ENCODE results near the gene TMEM33. TPM values are rescaled to one million over a fixed set of nuclear protein-coding genes. Genes with fewer than 3 reads are reported as not detected.

The TMEM33 gene
- total RNA-seq, 1 experiment from 2014 or later, result 82.4 TPM

GRCh38 chr4:41998019-41998418, 62.8 kb downstream of the TMEM33 start:
- Histone ChIP-seq H3K27me3 (ENCODE audit: insufficient read depth, low read length) (no peaks in the 10 kb centered on the region), H3K36me3 (ENCODE audit: control insufficient read depth in 1 of 2, insufficient read depth in 2 of 2, low read length in 2 of 2) (no peaks in the 10 kb centered on the region), H3K4me2 (ENCODE audit: low read length) (no peak overlapping the region), H3K9me2 (ENCODE audit: insufficient read depth) (no peaks in the 10 kb centered on the region), H3K9ac (ENCODE audit: low read length) (no peak overlapping the region), H4K20me1 (ENCODE audit: insufficient read depth) (peaks cover 3% of the 10 kb centered on the region; the same call in 1 of the 2 replicates), H3K79me2 (ENCODE audit: insufficient read depth, low read length) (peaks cover 20% of the 10 kb centered on the region; the same call in 1 of the 2 replicates), H3K4me3 (replicated peaks in 1 of 2; ENCODE audit: low read depth in 1 of 2, low read length in 2 of 2) (no peak overlapping the region), H3K4me1 (ENCODE audit: control insufficient read depth in 1 of 2, insufficient read depth in 2 of 2, low read length in 2 of 2) (no peaks in the 10 kb centered on the region), H3K9me3 (ENCODE audit: control insufficient read depth in 1 of 2, insufficient read depth in 1 of 2, low read depth in 1 of 2, low read length in 2 of 2) (no peaks in the 10 kb centered on the region), H3K27ac (ENCODE audit: low read depth, low read length) (no peak overlapping the region), H2AFZ (ENCODE audit: low read depth, low read length, poor library complexity, severe bottlenecking) (no peak overlapping the region)
- ChIA-PET RAD21 (ENCODE audit: low non-redundant PET in 1 of 2, low total read pairs in 2 of 2, uncharacterized antibody in 2 of 2, unreplicated experiment in 2 of 2) (no interaction called here), POLR2A (no interaction called here), CTCF (no interaction called here)
- DNase-seq (ENCODE audit: low read depth, low spot score), result no peak
- intact Hi-C loops (cut with micrococcal nuclease), result no loop called here
- no TSS peak for BruUV-seq (replicated peaks)
- TF ChIP-seq RAD21 (IDR thresholded peaks at IDR 0.05; ENCODE audit: low read depth) (no peak), TCF7L2 (IDR thresholded peaks at IDR 0.05; ENCODE audit: borderline replicate concordance, extremely low read depth, insufficient read depth, insufficient read length) (no peak), ZNF274 (IDR thresholded peaks at IDR 0.05; ENCODE audit: low read depth, low read length) (no peak), SIN3A (IDR thresholded peaks at IDR 0.05; ENCODE audit: low read depth) (no peak), YY1 (IDR thresholded peaks at IDR 0.05; ENCODE audit: extremely low read depth, insufficient replicate concordance, low read depth, low read length) (no peak), JUND (IDR thresholded peaks at IDR 0.05) (no peak), EZH2phosphoT487 (IDR thresholded peaks at IDR 0.05; ENCODE audit: borderline replicate concordance) (no peak)
- ATAC-seq, result no peak

DNA sequence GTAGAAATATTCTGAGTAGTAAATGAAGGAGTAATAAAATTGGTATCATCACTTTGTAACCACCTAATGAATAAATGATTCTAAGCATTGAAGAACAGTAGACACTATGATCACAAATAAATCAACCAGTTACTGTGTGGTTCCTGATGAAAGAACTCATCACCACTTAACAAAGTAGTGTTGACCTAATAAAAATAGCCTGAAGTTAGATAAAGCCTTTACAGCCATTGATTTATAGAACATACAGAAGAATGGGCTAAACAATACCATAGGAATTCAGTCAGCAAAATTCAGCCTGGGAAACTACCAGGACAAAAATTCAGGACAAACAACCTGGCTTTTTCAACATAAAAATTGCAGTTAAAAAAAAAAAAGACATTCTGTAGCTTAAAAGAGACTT, 64.1 kb downstream of the TMEM33 start:
- H3K27ac ChIP-seq (ENCODE audit: low read depth, low read length), result no peak overlapping the region
- no peak overlapping the region for H3K4me2 ChIP-seq (ENCODE audit: low read length)
- peaks cover 25% of the 10 kb centered on the region for H3K79me2 ChIP-seq (ENCODE audit: insufficient read depth, low read length)
- H3K9ac ChIP-seq (ENCODE audit: low read length), result no peak overlapping the region
- ATAC-seq (no peak), DNase-seq (ENCODE audit: low read depth, low spot score) (no peak)
- intact Hi-C loops (cut with micrococcal nuclease), result no loop called here
- no peak overlapping the region for H2AFZ ChIP-seq (ENCODE audit: low read depth, low read length, poor library complexity, severe bottlenecking)
- H3K9me2 ChIP-seq (ENCODE audit: insufficient read depth), result no peaks in the 10 kb centered on the region
- no TSS peak for BruUV-seq (replicated peaks)
- H3K9me3 ChIP-seq (ENCODE audit: control insufficient read depth in 1 of 2, insufficient read depth in 1 of 2, low read depth in 1 of 2, low read length in 2 of 2), result no peaks in the 10 kb centered on the region
- H3K27me3 ChIP-seq (ENCODE audit: insufficient read depth, low read length), result no peaks in the 10 kb centered on the region
- H3K36me3 ChIP-seq (ENCODE audit: control insufficient read depth in 1 of 2, insufficient read depth in 2 of 2, low read length in 2 of 2), result no peaks in the 10 kb centered on the region
- H3K4me3 ChIP-seq (replicated peaks in 1 of 2; ENCODE audit: low read depth in 1 of 2, low read length in 2 of 2), result no peak overlapping the region
- ChIA-PET CTCF (no interaction called here), POLR2A (no interaction called here), RAD21 (ENCODE audit: low non-redundant PET in 1 of 2, low total read pairs in 2 of 2, uncharacterized antibody in 2 of 2, unreplicated experiment in 2 of 2) (no interaction called here)
- peaks cover 3% of the 10 kb centered on the region; the same call in 1 of the 2 replicates for H4K20me1 ChIP-seq (ENCODE audit: insufficient read depth)
- H3K4me1 ChIP-seq (ENCODE audit: control insufficient read depth in 1 of 2, insufficient read depth in 2 of 2, low read length in 2 of 2), result no peaks in the 10 kb centered on the region
- no peak for TF ChIP-seq POLR2AphosphoS5 (IDR thresholded peaks at IDR 0.05; ENCODE audit: low read depth, low read length)
- no peak for TF ChIP-seq REST (IDR thresholded peaks at IDR 0.05; ENCODE audit: low read depth)
- no peak for TF ChIP-seq TCF7L2 (IDR thresholded peaks at IDR 0.05; ENCODE audit: borderline replicate concordance, extremely low read depth, insufficient read depth, insufficient read length)
- TF ChIP-seq EGR1 (IDR thresholded peaks at IDR 0.05; ENCODE audit: low read depth), result no peak
- no peak for TF ChIP-seq ATF3 (IDR thresholded peaks at IDR 0.05)
- no peak for TF ChIP-seq POLR2A (IDR thresholded peaks at IDR 0.05; ENCODE audit: borderline replicate concordance, extremely low read depth, insufficient read depth, insufficient read length)
- TF ChIP-seq EZH2 (IDR thresholded peaks at IDR 0.05), result no peak
- no peak for TF ChIP-seq CTCF (IDR thresholded peaks at IDR 0.05 in 2 of 3, conservative IDR thresholded peaks at IDR 0.05 in 1 of 3; ENCODE audit: borderline replicate concordance in 1 of 3, insufficient read depth in 1 of 3, low read depth in 2 of 3, low read length in 2 of 3)
- TF ChIP-seq SIN3A (IDR thresholded peaks at IDR 0.05; ENCODE audit: low read depth), result no peak
- no peak for TF ChIP-seq ELF1 (IDR thresholded peaks at IDR 0.05; ENCODE audit: borderline replicate concordance, low read depth)
- TF ChIP-seq CBX3 (IDR thresholded peaks at IDR 0.05; ENCODE audit: low read depth), result no peak
- TF ChIP-seq YY1 (IDR thresholded peaks at IDR 0.05; ENCODE audit: extremely low read depth, insufficient replicate concordance, low read depth, low read length), result no peak
- TF ChIP-seq RAD21 (IDR thresholded peaks at IDR 0.05; ENCODE audit: low read depth), result no peak

Measured in HCT116 (cell line).